H1 (cell line): Measurements from ENCODE around the gene CAVIN2. TPM values are rescaled to one million over a fixed set of nuclear protein-coding genes. Genes with fewer than 3 reads are reported as not detected.
A peak's percentile ranks its signal among the peaks of the same experiment; 100 is the strongest.

ENCODE experiments used
- CTCF ChIA-PET: fragments of 300-600 bp; sonication (Branson Sonifier 250); formaldehyde crosslinking; loops from one replicate; lab custom pipeline; 2021; ENCODE audit not compliant: partially characterized antibody; lab: Charles Lee
- POLR2A ChIA-PET: fragments of 300-600 bp; sonication (Branson Sonifier 250); formaldehyde crosslinking; loops from one replicate; lab custom pipeline; 2021; ENCODE audit warnings: inconsistent platforms; ENCODE audit not compliant: partially characterized antibody; lab: Charles Lee
- DNase-seq, 2 experiments: peaks; one replicate each; pipeline versions ENCODE4 v3.0.0 to v3.0.0-alpha.2; 2010 to 2022; ENCODE audit warnings: low spot score in 2 of 2, low read depth in 1 of 2, mixed read lengths in 1 of 2
- FAIRE-seq: peaks from 2 replicates; lab custom pipeline; 2011; peaks lifted over from hg19 to GRCh38; lab: Jason Lieb, UNC
- H2AFZ ChIP-seq: 2 replicates; pipeline ENCODE4 v1.8.1; 2012; ENCODE audit warnings: low read length, inconsistent platforms
- H2AK5ac ChIP-seq: 2 replicates; pipeline ENCODE4 v1.6.1; 2013; ENCODE audit warnings: low read depth, low read length
- H2BK120ac ChIP-seq: replicated peaks from 2 replicates; pipeline ENCODE3; 2013; ENCODE audit warnings: low read depth, low read length, inconsistent platforms
- H2BK12ac ChIP-seq: 2 replicates; pipeline ENCODE4 v1.6.1; 2013; ENCODE audit warnings: low read depth, low read length
- H2BK15ac ChIP-seq: 2 replicates; pipeline ENCODE4 v1.6.1; 2013; ENCODE audit warnings: low read length
- H2BK20ac ChIP-seq: 2 replicates; pipeline ENCODE4 v1.6.1; 2013; ENCODE audit warnings: low read length
- H2BK5ac ChIP-seq: 2 replicates; pipeline ENCODE4 v1.6.1; 2013; ENCODE audit warnings: low read depth, low read length
- H3K14ac ChIP-seq: 2 replicates; pipeline ENCODE4 v1.6.1; 2013; ENCODE audit warnings: inconsistent platforms; ENCODE audit not compliant: insufficient read length
- H3K18ac ChIP-seq: 2 replicates; pipeline ENCODE4 v1.6.1; 2013; ENCODE audit warnings: low read length; ENCODE audit errors: extremely low read depth
- H3K23ac ChIP-seq: 2 replicates; pipeline ENCODE4 v1.6.1; 2013; ENCODE audit warnings: inconsistent platforms; ENCODE audit not compliant: insufficient read length
- H3K23me2 ChIP-seq: 2 replicates; pipeline ENCODE4 v1.6.1; 2013; ENCODE audit warnings: low read depth, low read length
- H3K27ac ChIP-seq: 2 replicates; pipeline ENCODE4 v1.6.1; 2011; ENCODE audit warnings: low read depth, low read length, inconsistent platforms
- H3K27me3 ChIP-seq, 4 experiments: replicated peaks in 1 of 4; 1 replicate in 1 of 4; 2 replicates in 3 of 4; pipeline versions ENCODE4 v1.6.1 to v1.8.1; 2011 to 2013; ENCODE audit warnings: low read length in 3 of 4, mild to moderate bottlenecking in 3 of 4, inconsistent platforms in 2 of 4, mixed read lengths in 2 of 4, moderate library complexity in 1 of 4; ENCODE audit not compliant: control insufficient read depth in 3 of 4, insufficient read depth in 3 of 4; ENCODE audit errors: extremely low read depth in 1 of 4
- H3K36me3 ChIP-seq, 4 experiments: 2 replicates each; pipeline versions ENCODE4 v1.6.1 to v1.8.1; 2011 to 2013; ENCODE audit warnings: mild to moderate bottlenecking in 4 of 4, low read length in 3 of 4, moderate library complexity in 2 of 4, control low read depth in 1 of 4, inconsistent platforms in 1 of 4; ENCODE audit not compliant: insufficient read depth in 4 of 4, control insufficient read depth in 2 of 4
- H3K4ac ChIP-seq: replicated peaks from 2 replicates; pipeline ENCODE3; 2013; ENCODE audit warnings: low read length, low read depth, mixed read lengths, inconsistent platforms; ENCODE audit not compliant: insufficient read length
- H3K4me1 ChIP-seq, 4 experiments: replicated peaks in 1 of 4; 1 replicate in 1 of 4; 2 replicates in 3 of 4; pipeline versions ENCODE4 v1.6.1 to v1.8.1; 2011 to 2013; ENCODE audit warnings: low read length in 3 of 4, inconsistent platforms in 2 of 4, mixed read lengths in 1 of 4; ENCODE audit not compliant: insufficient read depth in 4 of 4, control insufficient read depth in 3 of 4
- H3K4me2 ChIP-seq, 2 experiments: 2 replicates each; pipeline versions ENCODE4 v1.6.1 to v1.8.1; 2011 to 2013; ENCODE audit warnings: low read depth in 2 of 2, low read length in 2 of 2, control low read depth in 1 of 2, inconsistent platforms in 1 of 2, mild to moderate bottlenecking in 1 of 2; ENCODE audit not compliant: insufficient read depth in 1 of 2
- H3K4me3 ChIP-seq, 4 experiments: fragments of 200-600, 300-600 bp in 1 of 4; sonication (generic), shearing (Covaris generic), sonication (Bioruptor Twin) in 1 of 4; 2 replicates each; pipeline versions ENCODE4 v1.5.1 to v1.8.1; 2011 to 2016; ENCODE audit warnings: low read length in 4 of 4, low read depth in 3 of 4, control low read depth in 2 of 4, inconsistent platforms in 2 of 4, mild to moderate bottlenecking in 2 of 4, mixed read lengths in 1 of 4, moderate library complexity in 1 of 4; ENCODE audit not compliant: insufficient read depth in 2 of 4; ENCODE audit errors: extremely low read depth in 1 of 4
- H3K56ac ChIP-seq: replicated peaks from 2 replicates; pipeline ENCODE3; 2013; ENCODE audit warnings: low read depth, mild to moderate bottlenecking, mixed read lengths, low read length, inconsistent platforms; ENCODE audit not compliant: insufficient read length
- H3K79me1 ChIP-seq: 2 replicates; pipeline ENCODE4 v1.6.1; 2013; ENCODE audit warnings: low read depth, low read length, control low read depth
- H3K79me2 ChIP-seq, 2 experiments: 2 replicates each; pipeline versions ENCODE4 v1.6.1 to v1.8.1; 2012 to 2013; ENCODE audit warnings: low read length in 2 of 2, mild to moderate bottlenecking in 2 of 2, inconsistent platforms in 1 of 2; ENCODE audit not compliant: insufficient read depth in 2 of 2, control insufficient read depth in 1 of 2
- H3K9ac ChIP-seq, 4 experiments: replicated peaks in 1 of 4; 1 replicate in 1 of 4; 2 replicates in 3 of 4; pipeline versions ENCODE4 v1.6.1 to v1.8.1; 2011 to 2013; ENCODE audit warnings: low read depth in 3 of 4, low read length in 3 of 4, control low read depth in 2 of 4, mild to moderate bottlenecking in 2 of 4, moderate library complexity in 2 of 4, inconsistent platforms in 1 of 4; ENCODE audit errors: extremely low read depth in 1 of 4
- H3K9me3 ChIP-seq, 2 experiments: 2 replicates each; pipeline versions ENCODE4 v1.6.1 to v1.8.1; 2012 to 2013; ENCODE audit warnings: mild to moderate bottlenecking in 2 of 2, moderate library complexity in 2 of 2, control low read depth in 1 of 2, inconsistent platforms in 1 of 2, low read depth in 1 of 2, low read length in 1 of 2, mixed read lengths in 1 of 2; ENCODE audit not compliant: insufficient read depth in 2 of 2
- H4K20me1 ChIP-seq, 2 experiments: replicated peaks in 1 of 2; 2 replicates each; pipeline versions ENCODE3 to v1.8.1; 2011 to 2013; ENCODE audit warnings: inconsistent platforms in 2 of 2, low read length in 2 of 2, mild to moderate bottlenecking in 1 of 2; ENCODE audit not compliant: insufficient read depth in 2 of 2, control insufficient read depth in 1 of 2
- H4K5ac ChIP-seq: 2 replicates; pipeline ENCODE4 v1.6.1; 2013; ENCODE audit warnings: low read length, low read depth, mixed read lengths, inconsistent platforms; ENCODE audit not compliant: insufficient read length
- H4K8ac ChIP-seq: 2 replicates; pipeline ENCODE4 v1.8.0; 2013; ENCODE audit warnings: mild to moderate bottlenecking, moderate library complexity, low read length, inconsistent platforms; ENCODE audit not compliant: insufficient read depth; ENCODE audit errors: extremely low read depth
- H4K91ac ChIP-seq: replicated peaks from 2 replicates; pipeline ENCODE3; 2013; ENCODE audit warnings: low read length, mixed read lengths, inconsistent platforms; ENCODE audit not compliant: insufficient read length
- CBX8 ChIP-seq: fragments of 300-800, 300-1000 bp; sonication (generic); IDR thresholded peaks from 2 replicates; pipeline ENCODE4 v1.7.1; 2016; ENCODE audit warnings: low read depth, low read length, borderline replicate concordance
- RAD21 ChIP-seq, 2 experiments: IDR thresholded peaks in 1 of 2; conservative IDR thresholded peaks in 1 of 2; 2 replicates each; pipeline ENCODE4 v1.6.1; 2011; ENCODE audit warnings: low read depth in 2 of 2, low read length in 2 of 2, improper control_type of control experiment in 1 of 2, inconsistent platforms in 1 of 2, mild to moderate bottlenecking in 1 of 2, moderate library complexity in 1 of 2
- WGBS, 2 experiments: shearing (Covaris generic) in 1 of 2; methylation state at CpG; one replicate each; pipeline versions ENCODE4 v1.1.6 to v1.1.7; 2013 to 2015; ENCODE audit warnings: low lambda C conversion rate in 2 of 2, mixed read lengths in 2 of 2, inconsistent platforms in 1 of 2, low coverage in 1 of 2, missing lambda C conversion rate in 1 of 2; ENCODE audit not compliant: insufficient replicate concordance in 2 of 2, insufficient coverage in 1 of 2, insufficient read length in 1 of 2; ENCODE audit errors: extremely low coverage in 1 of 2, missing lambda C conversion rate in 1 of 2; 5-methylcytosine and 5-hydroxymethylcytosine counted together
- polyA plus RNA-seq, 7 experiments: library from polyadenylated mRNA; depleted of rRNA in 3 of 7; stranded (reverse) in 5 of 7; unstranded in 2 of 7; fragments of >200 nt in 5 of 7; fragments of 200-250 nt in 2 of 7; gene quantifications; 1 replicate in 5 of 7; 2 replicates in 1 of 7; 4 replicates in 1 of 7; pipeline versions ENCODE4 v1.2.1 to v1.2.3, GENCODE V29; 2011 to 2013; ENCODE audit warnings: missing spikeins in 2 of 7, mixed read lengths in 2 of 7
- total RNA-seq: library from RNA; stranded (reverse); fragmentation: NEBNext Ultra II Directional; extraction: Animal tissue kit (Norgen Biotek cat#: 25700); gene quantifications from 2 replicates; pipeline ENCODE4 v1.2.1, GENCODE V29; 2021

The CAVIN2 gene
- total and polyA plus RNA-seq, 2 of the 8 experiments (the other 6 are each of a cell fraction or from before 2014, with no cell fraction given): 0.03 TPM; not detected in 1

- no peak overlapping the region for H3K4me3 ChIP-seq
- 89% methylated on average over 4 of the region's 4 CpGs; no CpG with 5 or more reads in 1 of the 2 experiments for WGBS, 2 experiments
- H3K4me2 ChIP-seq: no peak overlapping the region
- H2BK15ac ChIP-seq: no peak overlapping the region
- H2AFZ ChIP-seq: no peak overlapping the region
- no peak overlapping the region for H3K18ac ChIP-seq
- H3K23me2 ChIP-seq: no peaks in the 10 kb centered on the region
- H3K4ac ChIP-seq: no peak overlapping the region
- H3K79me2 ChIP-seq: no peaks in the 10 kb centered on the region
- H3K9me3 ChIP-seq: no peaks in the 10 kb centered on the region
- H3K79me1 ChIP-seq: no peaks in the 10 kb centered on the region
- H4K5ac ChIP-seq: no peak overlapping the region
- H3K9ac ChIP-seq: no peak overlapping the region
- H3K4me1 ChIP-seq: peaks cover 0 to 4% (median 0%) of the 10 kb centered on the region in 4 experiments; a peak in 1 of 7 replicates
- H2BK20ac ChIP-seq: no peak overlapping the region
- H2BK12ac ChIP-seq: no peak overlapping the region
- no peak for DNase-seq
- H4K8ac ChIP-seq: no peak overlapping the region
- no peak overlapping the region for H2BK5ac ChIP-seq
- no peak overlapping the region for H3K27ac ChIP-seq
- no peak overlapping the region for H3K23ac ChIP-seq
- no peak for FAIRE-seq
- H4K91ac ChIP-seq: no peak overlapping the region
- H3K27me3 ChIP-seq: no peaks in the 10 kb centered on the region
- H3K36me3 ChIP-seq: no peaks in the 10 kb centered on the region
- no peaks in the 10 kb centered on the region for H4K20me1 ChIP-seq
- ChIA-PET POLR2A (interaction anchor here (1.5 kb wide), 1 partner anchor 293 kb away, joined by 5 read pairs; no protein-coding TSS in a partner anchor), CTCF (interaction anchor here (0.6 to 5.4 kb wide), 72 partner anchors 8 to 1471 kb away, joined by 3 to 171 read pairs (median 5); partner anchors contain the start of genes CAVIN2 and TMEFF2)
- H3K56ac ChIP-seq: no peak overlapping the region
- H2BK120ac ChIP-seq: no peak overlapping the region
- TF ChIP-seq RAD21 (IDR thresholded peaks at IDR 0.05 in 1 of 2, conservative IDR thresholded peaks at IDR 0.05 in 1 of 2; ENCODE audit: low read depth in 2 of 2, low read length in 2 of 2) (peak in 1 of 2 experiments; percentile 31; a peak in 2 of 4 replicates), CBX8 (no peak)
- H3K14ac ChIP-seq: no peak overlapping the region
- H2AK5ac ChIP-seq: no peak overlapping the region
Observed at GRCh38 chr2:191869781-191870180, 22.9 kb upstream of the CAVIN2 start.
